ENCODE data around the gene EEF1AKMT2. TPM values are rescaled to one million over a fixed set of nuclear protein-coding genes. Genes with fewer than 3 reads are reported as not detected.
"Not testable (repeated sequence)": the region's sequence is repeated elsewhere in the genome, so short reads cannot be mapped to it uniquely, and the experiment has no call there.

The EEF1AKMT2 gene
- total RNA-seq, 3 donors from 2014 or later (not counting 1 experiment from before 2014, with no cell fraction given) = 12.5 to 20.6 (median 20.1) TPM

DNA sequence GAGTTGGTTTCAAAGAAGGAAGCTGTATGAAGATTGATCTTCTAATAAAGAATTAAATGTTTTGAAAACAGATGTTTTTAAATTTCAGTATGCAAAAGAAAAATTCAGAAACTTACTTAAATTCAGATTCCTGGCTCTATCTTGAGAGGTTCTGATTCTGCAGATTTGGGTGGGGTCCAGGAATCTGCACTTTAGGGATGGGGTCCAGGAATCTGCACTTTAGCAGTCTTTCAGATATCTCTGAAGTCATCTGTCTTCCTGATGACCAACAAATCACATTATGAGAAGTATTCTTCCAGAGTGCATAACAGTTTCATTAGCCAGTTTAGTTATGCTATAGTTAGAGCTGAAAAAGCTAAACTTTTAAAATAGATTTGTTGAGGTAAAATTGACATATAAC, 34.0 kb upstream of the EEF1AKMT2 start:
- no peaks in the 10 kb centered on the region for H3K4me1 ChIP-seq (ENCODE audit: control insufficient read depth, insufficient read depth, low read length)
- TF ChIP-seq, protein P1, sequence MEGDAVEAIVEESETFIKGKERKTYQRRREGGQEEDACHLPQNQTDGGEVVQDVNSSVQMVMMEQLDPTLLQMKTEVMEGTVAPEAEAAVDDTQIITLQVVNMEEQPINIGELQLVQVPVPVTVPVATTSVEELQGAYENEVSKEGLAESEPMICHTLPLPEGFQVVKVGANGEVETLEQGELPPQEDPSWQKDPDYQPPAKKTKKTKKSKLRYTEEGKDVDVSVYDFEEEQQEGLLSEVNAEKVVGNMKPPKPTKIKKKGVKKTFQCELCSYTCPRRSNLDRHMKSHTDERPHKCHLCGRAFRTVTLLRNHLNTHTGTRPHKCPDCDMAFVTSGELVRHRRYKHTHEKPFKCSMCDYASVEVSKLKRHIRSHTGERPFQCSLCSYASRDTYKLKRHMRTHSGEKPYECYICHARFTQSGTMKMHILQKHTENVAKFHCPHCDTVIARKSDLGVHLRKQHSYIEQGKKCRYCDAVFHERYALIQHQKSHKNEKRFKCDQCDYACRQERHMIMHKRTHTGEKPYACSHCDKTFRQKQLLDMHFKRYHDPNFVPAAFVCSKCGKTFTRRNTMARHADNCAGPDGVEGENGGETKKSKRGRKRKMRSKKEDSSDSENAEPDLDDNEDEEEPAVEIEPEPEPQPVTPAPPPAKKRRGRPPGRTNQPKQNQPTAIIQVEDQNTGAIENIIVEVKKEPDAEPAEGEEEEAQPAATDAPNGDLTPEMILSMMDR (IDR thresholded peaks at IDR 0.05) = no peak
- Mint-ChIP-seq H3K36me3 (peaks cover 6% of the 10 kb centered on the region), H3K9me3 (no peaks in the 10 kb centered on the region), H3K27me3 (ENCODE audit: low read depth in 2 of 2) (no peaks in the 10 kb centered on the region), H3K4me1 (no peaks in the 10 kb centered on the region), H3K27ac (no peak overlapping the region), H3K4me3 (no peak overlapping the region)
- ATAC-seq (no peak), DNase-seq (no peak)
- H3K27ac ChIP-seq (ENCODE audit: low read length) = no peak overlapping the region
- peaks cover 39% of the 10 kb centered on the region for H3K36me3 ChIP-seq (ENCODE audit: control insufficient read depth, insufficient read depth, low read length)
- no peaks in the 10 kb centered on the region for H3K9me3 ChIP-seq (ENCODE audit: control insufficient read depth, insufficient read depth, low read length)
- intact Hi-C loops (cut with micrococcal nuclease) = no loop called here
- H3K4me3 ChIP-seq (ENCODE audit: low read length) = no peak overlapping the region
- no peaks in the 10 kb centered on the region for H3K27me3 ChIP-seq (ENCODE audit: control insufficient read depth, insufficient read depth, low read length)

DNA sequence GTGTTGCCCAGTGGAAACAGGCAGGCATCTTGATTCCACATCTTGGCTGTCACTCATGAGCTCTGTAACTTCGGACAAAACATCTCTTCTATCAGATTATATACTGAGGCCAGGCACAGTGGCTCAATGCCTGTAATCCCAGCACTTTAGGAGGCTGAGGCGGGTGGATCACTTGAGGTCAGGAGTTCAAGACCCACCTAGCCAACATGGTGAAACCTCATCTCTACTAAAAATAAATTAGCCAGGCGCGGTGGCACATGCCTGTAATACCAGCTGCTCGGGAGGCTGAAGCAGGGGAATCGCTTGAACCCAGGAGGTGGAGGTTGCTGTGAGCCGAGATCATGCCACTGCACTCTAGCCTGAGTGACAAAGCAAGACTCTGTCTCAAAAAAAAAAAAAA, 33.2 kb upstream of the EEF1AKMT2 start:
- 96% methylated on average over 7 of the region's 7 CpGs for WGBS (ENCODE audit: insufficient coverage)

GRCh38 chr10:124824507-124824906, 32.8 kb upstream of the EEF1AKMT2 start:
- no peaks in the 10 kb centered on the region for H3K9me3 Mint-ChIP-seq
- WGBS (ENCODE audit: insufficient coverage) = 100% methylated on average over 1 of the region's 1 CpG
- Histone ChIP-seq H3K27ac (ENCODE audit: low read length) (no peak overlapping the region), H3K9me3 (ENCODE audit: control insufficient read depth, insufficient read depth, low read length) (no peaks in the 10 kb centered on the region), H3K36me3 (ENCODE audit: control insufficient read depth, insufficient read depth, low read length) (peaks cover 28% of the 10 kb centered on the region), H3K4me1 (ENCODE audit: control insufficient read depth, insufficient read depth, low read length) (no peaks in the 10 kb centered on the region), H3K4me3 (ENCODE audit: low read length) (no peak overlapping the region), H3K27me3 (ENCODE audit: control insufficient read depth, insufficient read depth, low read length) (no peaks in the 10 kb centered on the region)
- no peak overlapping the region for H3K27ac Mint-ChIP-seq
- no peaks in the 10 kb centered on the region for H3K27me3 Mint-ChIP-seq (ENCODE audit: low read depth in 2 of 2)
- ATAC-seq (no peak), DNase-seq (no peak)
- H3K36me3 Mint-ChIP-seq = peaks cover 6% of the 10 kb centered on the region
- no peaks in the 10 kb centered on the region for H3K4me1 Mint-ChIP-seq
- TF ChIP-seq, protein P1 (IDR thresholded peaks at IDR 0.05) = no peak
- H3K4me3 Mint-ChIP-seq = no peak overlapping the region
- intact Hi-C loops (cut with micrococcal nuclease) = no loop called here

More for the DNA sequence above, 33.2 kb upstream of the EEF1AKMT2 start:
- H3K27me3 ChIP-seq (ENCODE audit: control insufficient read depth, insufficient read depth, low read length); H3K4me3 ChIP-seq (ENCODE audit: low read length); ATAC-seq; H3K9me3 Mint-ChIP-seq; H3K4me1 ChIP-seq (ENCODE audit: control insufficient read depth, insufficient read depth, low read length); intact Hi-C loops (cut with micrococcal nuclease); H3K27ac Mint-ChIP-seq; H3K27me3 Mint-ChIP-seq (ENCODE audit: low read depth in 2 of 2); H3K4me3 Mint-ChIP-seq; H3K4me1 Mint-ChIP-seq; DNase-seq; H3K36me3 Mint-ChIP-seq; H3K27ac ChIP-seq (ENCODE audit: low read length); H3K9me3 ChIP-seq (ENCODE audit: control insufficient read depth, insufficient read depth, low read length): not testable (repeated sequence)
- peaks cover 32% of the 10 kb centered on the region for H3K36me3 ChIP-seq (ENCODE audit: control insufficient read depth, insufficient read depth, low read length)

- ATAC-seq (no peak), DNase-seq (no peak)
- no peak overlapping the region for H3K4me3 Mint-ChIP-seq
- H3K27me3 Mint-ChIP-seq (ENCODE audit: low read depth in 2 of 2) = no peaks in the 10 kb centered on the region
- TF ChIP-seq, protein P1 (IDR thresholded peaks at IDR 0.05) = no peak
- intact Hi-C loops (cut with micrococcal nuclease) = no loop called here
- no peaks in the 10 kb centered on the region for H3K9me3 Mint-ChIP-seq
- peaks cover 11% of the 10 kb centered on the region for H3K36me3 ChIP-seq (ENCODE audit: control insufficient read depth, insufficient read depth, low read length)
- no peak overlapping the region for H3K4me3 ChIP-seq (ENCODE audit: low read length)
- WGBS (ENCODE audit: insufficient coverage) = 97% methylated on average over 4 of the region's 4 CpGs
- H3K27me3 ChIP-seq (ENCODE audit: control insufficient read depth, insufficient read depth, low read length) = no peaks in the 10 kb centered on the region
- H3K27ac ChIP-seq (ENCODE audit: low read length) = no peak overlapping the region
- no peak overlapping the region for H3K27ac Mint-ChIP-seq
- H3K4me1 ChIP-seq (ENCODE audit: control insufficient read depth, insufficient read depth, low read length) = no peaks in the 10 kb centered on the region
- H3K4me1 Mint-ChIP-seq = no peaks in the 10 kb centered on the region
- H3K36me3 Mint-ChIP-seq = no peaks in the 10 kb centered on the region
- H3K9me3 ChIP-seq (ENCODE audit: control insufficient read depth, insufficient read depth, low read length) = no peaks in the 10 kb centered on the region
These were observed 29.8 kb upstream of the EEF1AKMT2 start for GRCh38 chr10:124821520-124821919.
